Endothelial cell of umbilical vein (primary cell): ENCODE data around the gene LRSAM1. TPM values are rescaled to one million over a fixed set of nuclear protein-coding genes. Genes with fewer than 3 reads are reported as not detected.

Experiments used
- BruUV-seq: library from RNA; stranded (reverse); fragments of 400-500 nt; replicated peaks from 2 replicates; lab custom pipeline; 2021; lab: Mats Ljungman, UMichigan
- CTCF ChIA-PET: fragments of 300-600, 350-600 bp; sonication (Branson Sonifier 250); formaldehyde crosslinking; loops from one replicate; lab custom pipeline; 2021; ENCODE audit warnings: antibody characterized with exemption, inconsistent platforms; lab: Charles Lee
- POLR2A ChIA-PET: fragments of 300-600, 350-600 bp; sonication (Branson Sonifier 250); formaldehyde crosslinking; loops from one replicate; lab custom pipeline; 2021; ENCODE audit warnings: antibody characterized with exemption, inconsistent platforms; lab: Charles Lee
- DNase-seq: peaks from one replicate; pipeline ENCODE4 v3.0.0-alpha.2; 2011; ENCODE audit warnings: low read depth, low spot score
- FAIRE-seq: peaks from 2 replicates; lab custom pipeline; 2011; peaks lifted over from hg19 to GRCh38; lab: Jason Lieb, UNC
- H2AFZ ChIP-seq: 2 replicates; pipeline ENCODE4 v1.6.0; 2012; ENCODE audit warnings: low read depth, low read length, control low read depth, inconsistent platforms
- H3K27ac ChIP-seq: 2 replicates; pipeline ENCODE4 v1.5.1; 2011; ENCODE audit warnings: low read depth, mild to moderate bottlenecking, control low read depth, low read length, moderate library complexity; ENCODE audit not compliant: insufficient read depth
- H3K27me3 ChIP-seq, 2 experiments: 2 replicates each; pipeline versions ENCODE4 v1.6.0 to v1.6.1; 2011; ENCODE audit warnings: low read length in 2 of 2, mixed read lengths in 1 of 2; ENCODE audit not compliant: control insufficient read depth in 2 of 2, insufficient read depth in 2 of 2
- H3K36me3 ChIP-seq, 2 experiments: 2 replicates in 1 of 2; 3 replicates in 1 of 2; pipeline ENCODE4 v1.5.1; 2011; ENCODE audit warnings: low read length in 2 of 2, mild to moderate bottlenecking in 1 of 2, moderate library complexity in 1 of 2; ENCODE audit not compliant: control insufficient read depth in 2 of 2, insufficient read depth in 2 of 2; ENCODE audit errors: extremely low read depth in 1 of 2
- H3K4me1 ChIP-seq: 3 replicates; pipeline ENCODE4 v1.5.1; 2011; ENCODE audit warnings: mild to moderate bottlenecking, low read length; ENCODE audit not compliant: control insufficient read depth, insufficient read depth; ENCODE audit errors: extremely low read depth
- H3K4me2 ChIP-seq: 2 replicates; pipeline ENCODE4 v1.6.1; 2011; ENCODE audit warnings: low read length, control low read depth, mixed read lengths; ENCODE audit not compliant: insufficient read depth
- H3K4me3 ChIP-seq, 3 experiments: fragments of 200-600 bp in 1 of 3; sonication (generic), shearing (Covaris generic) in 1 of 3; replicated peaks in 1 of 3; 2 replicates each; pipeline ENCODE4 v1.5.1; 2011 to 2016; ENCODE audit warnings: control low read depth in 3 of 3, low read length in 3 of 3, mild to moderate bottlenecking in 2 of 3, inconsistent platforms in 1 of 3, low read depth in 1 of 3, moderate library complexity in 1 of 3; ENCODE audit not compliant: insufficient read depth in 1 of 3
- H3K79me2 ChIP-seq: 2 replicates; pipeline ENCODE4 v1.6.0; 2012; ENCODE audit warnings: low read length, inconsistent platforms; ENCODE audit not compliant: control insufficient read depth, insufficient read depth
- H3K9ac ChIP-seq: replicated peaks from 2 replicates; pipeline ENCODE3; 2011; ENCODE audit warnings: low read length, control low read depth; ENCODE audit not compliant: insufficient read depth; ENCODE audit errors: extremely low read depth
- H3K9me1 ChIP-seq: replicated peaks from 3 replicates; pipeline ENCODE4 v1.6.0; 2011; ENCODE audit warnings: mild to moderate bottlenecking, low read length; ENCODE audit not compliant: control insufficient read depth, insufficient read depth; ENCODE audit errors: extremely low read depth
- H3K9me3 ChIP-seq: replicated peaks from 2 replicates; pipeline ENCODE4 v1.5.1; 2012; ENCODE audit warnings: low read length, inconsistent platforms; ENCODE audit not compliant: control insufficient read depth, insufficient read depth
- H4K20me1 ChIP-seq: replicated peaks from 2 replicates; pipeline ENCODE3; 2011; ENCODE audit warnings: mild to moderate bottlenecking, low read length; ENCODE audit not compliant: control insufficient read depth, insufficient read depth; ENCODE audit errors: extremely low read depth
- EZH2 ChIP-seq: IDR thresholded peaks from 2 replicates; pipeline ENCODE4 v1.6.1; 2012; ENCODE audit warnings: borderline replicate concordance, low read depth, mild to moderate bottlenecking, moderate library complexity, low read length, inconsistent platforms; ENCODE audit not compliant: severe bottlenecking
- FOS ChIP-seq: IDR thresholded peaks from 2 replicates; pipeline ENCODE4 v1.6.1; 2011; ENCODE audit warnings: mild to moderate bottlenecking, low read length, moderate library complexity, borderline replicate concordance; ENCODE audit not compliant: insufficient read depth
- GATA2 ChIP-seq: IDR thresholded peaks from 2 replicates; pipeline ENCODE4 v1.7.0; 2011; ENCODE audit warnings: low read depth, mild to moderate bottlenecking, moderate library complexity, mixed read lengths, low read length; ENCODE audit not compliant: insufficient read length, insufficient read depth
- JUN ChIP-seq: IDR thresholded peaks from 2 replicates; pipeline ENCODE4 v1.6.1; 2011; ENCODE audit warnings: borderline replicate concordance, low read depth; ENCODE audit not compliant: insufficient read length, insufficient read depth
- MAX ChIP-seq: IDR thresholded peaks from 2 replicates; pipeline ENCODE4 v1.6.1; 2011; ENCODE audit not compliant: insufficient read depth, insufficient read length
- MYC ChIP-seq: IDR thresholded peaks from one replicate; pipeline ENCODE4 v1.6.1; 2011; ENCODE audit warnings: mild to moderate bottlenecking, low read depth, low read length
- POLR2A ChIP-seq: IDR thresholded peaks from 2 replicates; pipeline ENCODE4 v1.6.1; 2012; ENCODE audit warnings: low read depth, mild to moderate bottlenecking, control low read depth, low read length
- POLR2AphosphoS5 ChIP-seq: IDR thresholded peaks from 2 replicates; pipeline ENCODE4 v1.6.1; 2012; ENCODE audit warnings: low read depth, mild to moderate bottlenecking, control low read depth, low read length, moderate library complexity; ENCODE audit not compliant: insufficient read depth
- dilution Hi-C: fragments of 300-500 bp; cut with MboI; formaldehyde crosslinking; loops from one replicate; pipeline ENCODE4 v1.15.0; 2019; ENCODE audit warnings: low sequenced_read_pairs; ENCODE audit not compliant: extremely low pct_ligation_motif_present
- intact Hi-C: fragments of 100-400 bp; cut with micrococcal nuclease; formaldehyde crosslinking; loops from one replicate; pipeline ENCODE4 v1.10.0; 2022
- polyA plus RNA-seq, 4 experiments: library from polyadenylated mRNA; depleted of rRNA in 3 of 4; stranded (reverse) in 3 of 4; unstranded in 1 of 4; fragments of >200 nt; gene quantifications; 2 replicates each; pipeline versions ENCODE4 v1.2.1 to v1.2.3, GENCODE V29; 2011 to 2012; ENCODE audit warnings: missing spikeins in 1 of 4
- total RNA-seq: library from RNA; stranded (reverse); gene quantifications from 2 replicates; pipeline ENCODE4 v1.2.3, GENCODE V29; 2021
- TF ChIP-seq, protein P1 (sequence below), 2 donors: IDR thresholded peaks; 1 replicate in 1 of 2; 2 replicates in 1 of 2; pipeline ENCODE4 v1.5.1; 2011; ENCODE audit warnings: low read length in 2 of 2, mild to moderate bottlenecking in 2 of 2, moderate library complexity in 2 of 2, control low read depth in 1 of 2, inconsistent platforms in 1 of 2, low read depth in 1 of 2; ENCODE audit not compliant: insufficient read depth in 1 of 2; ENCODE audit errors: extremely low read depth in 1 of 2

Gene LRSAM1
- total and polyA plus RNA-seq, 2 donors (not counting 3 experiments of a cell fraction or from before 2014, with no cell fraction given), result 10.8 to 18.9 TPM

- Histone ChIP-seq H3K4me3 (no peak overlapping the region), H3K9me1 (no peaks in the 10 kb centered on the region), H3K9ac (no peak overlapping the region), H3K79me2 (no peaks in the 10 kb centered on the region), H2AFZ (no peak overlapping the region), H4K20me1 (no peaks in the 10 kb centered on the region), H3K4me2 (no peak overlapping the region), H3K36me3 (peaks cover 15 to 24% of the 10 kb centered on the region in 2 experiments), H3K9me3 (no peaks in the 10 kb centered on the region), H3K27me3 (no peaks in the 10 kb centered on the region), H3K4me1 (no peaks in the 10 kb centered on the region), H3K27ac (no peak overlapping the region)
- CTCF ChIA-PET, result interaction anchor here (0.6 kb wide), 1 partner anchor 84 kb away, joined by 3 read pairs; no protein-coding TSS in a partner anchor
- DNase-seq (no peak), FAIRE-seq (no peak)
- POLR2A ChIA-PET, result interaction anchor here (0.6 kb wide), 1 partner anchor 83 kb away, joined by 5 read pairs; no protein-coding TSS in a partner anchor
- no peak for TF ChIP-seq POLR2A
- intact Hi-C loops, result loop anchor here (5.0 kb wide), 1 partner anchor 416 kb away; the partner anchor contains the start of gene ST6GALNAC4
- BruUV-seq, result no TSS peak
- dilution Hi-C loops, result no loop called here
Measured at GRCh38 chr9:127500862-127501261, 49.6 kb downstream of the LRSAM1 start.

- Histone ChIP-seq H3K79me2 (peaks cover 1% of the 10 kb centered on the region), H3K4me3 (no peak overlapping the region), H4K20me1 (no peaks in the 10 kb centered on the region), H3K9me1 (no peaks in the 10 kb centered on the region), H3K9me3 (no peaks in the 10 kb centered on the region), H3K4me1 (no peaks in the 10 kb centered on the region), H2AFZ (no peak overlapping the region), H3K27me3 (no peaks in the 10 kb centered on the region), H3K27ac (no peak overlapping the region), H3K36me3 (peaks cover 18 to 24% of the 10 kb centered on the region in 2 experiments), H3K4me2 (no peak overlapping the region), H3K9ac (no peak overlapping the region)
- CTCF ChIA-PET, result no interaction called here
- FAIRE-seq (no peak), DNase-seq (no peak)
- POLR2A ChIA-PET, result no interaction called here
- no TSS peak for BruUV-seq
- no peak for TF ChIP-seq FOS
- no peak for TF ChIP-seq GATA2
- TF ChIP-seq POLR2A, result no peak
- TF ChIP-seq EZH2, result no peak
- no peak for TF ChIP-seq MAX
- TF ChIP-seq MYC, result no peak
- no peak for TF ChIP-seq JUN
- TF ChIP-seq, protein P1, sequence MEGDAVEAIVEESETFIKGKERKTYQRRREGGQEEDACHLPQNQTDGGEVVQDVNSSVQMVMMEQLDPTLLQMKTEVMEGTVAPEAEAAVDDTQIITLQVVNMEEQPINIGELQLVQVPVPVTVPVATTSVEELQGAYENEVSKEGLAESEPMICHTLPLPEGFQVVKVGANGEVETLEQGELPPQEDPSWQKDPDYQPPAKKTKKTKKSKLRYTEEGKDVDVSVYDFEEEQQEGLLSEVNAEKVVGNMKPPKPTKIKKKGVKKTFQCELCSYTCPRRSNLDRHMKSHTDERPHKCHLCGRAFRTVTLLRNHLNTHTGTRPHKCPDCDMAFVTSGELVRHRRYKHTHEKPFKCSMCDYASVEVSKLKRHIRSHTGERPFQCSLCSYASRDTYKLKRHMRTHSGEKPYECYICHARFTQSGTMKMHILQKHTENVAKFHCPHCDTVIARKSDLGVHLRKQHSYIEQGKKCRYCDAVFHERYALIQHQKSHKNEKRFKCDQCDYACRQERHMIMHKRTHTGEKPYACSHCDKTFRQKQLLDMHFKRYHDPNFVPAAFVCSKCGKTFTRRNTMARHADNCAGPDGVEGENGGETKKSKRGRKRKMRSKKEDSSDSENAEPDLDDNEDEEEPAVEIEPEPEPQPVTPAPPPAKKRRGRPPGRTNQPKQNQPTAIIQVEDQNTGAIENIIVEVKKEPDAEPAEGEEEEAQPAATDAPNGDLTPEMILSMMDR (IDR thresholded peaks at IDR 0.05; ENCODE audit: extremely low read depth in 1 of 2, insufficient read depth in 1 of 2, low read depth in 1 of 2, low read length in 2 of 2), result no peak
- no peak for TF ChIP-seq POLR2AphosphoS5
- intact Hi-C loops, result loop anchor here (5.0 kb wide), 1 partner anchor 415 kb away; the partner anchor contains the start of gene ST6GALNAC4
- dilution Hi-C loops, result no loop called here
Measured at GRCh38 chr9:127501821-127502343, 50.6 kb downstream of the LRSAM1 start.
